GM12874 (cell line): ENCODE results near the gene ZSCAN1.

Experiments
- TF ChIP-seq, protein P1 (sequence below): IDR thresholded peaks from 2 replicates; pipeline ENCODE4 v1.5.1; 2011; ENCODE audit warnings: low read depth, mild to moderate bottlenecking, control low read depth, low read length, moderate library complexity; ENCODE audit not compliant: insufficient read depth

ZSCAN1 gene

DNA sequence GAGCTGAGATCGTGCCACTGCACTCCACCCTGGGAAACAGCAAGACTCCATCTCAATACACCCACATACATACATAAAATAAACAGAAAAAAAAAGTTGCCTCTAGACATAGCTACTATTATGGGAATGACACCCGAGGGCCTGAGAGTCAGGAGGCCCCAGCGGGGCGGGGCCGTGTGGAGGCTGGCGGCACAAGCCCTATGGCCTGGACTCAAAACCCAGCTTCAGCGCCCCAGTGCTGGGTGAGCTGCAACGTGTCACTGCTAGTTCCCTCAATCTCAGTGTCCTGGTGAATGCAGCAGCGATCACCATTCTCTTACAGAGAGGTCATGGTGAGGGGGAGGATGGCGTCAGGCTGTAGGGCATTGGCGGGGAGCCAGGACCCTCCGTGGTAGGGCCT, 9.2 kb upstream of the ZSCAN1 start:
- TF ChIP-seq, protein P1, sequence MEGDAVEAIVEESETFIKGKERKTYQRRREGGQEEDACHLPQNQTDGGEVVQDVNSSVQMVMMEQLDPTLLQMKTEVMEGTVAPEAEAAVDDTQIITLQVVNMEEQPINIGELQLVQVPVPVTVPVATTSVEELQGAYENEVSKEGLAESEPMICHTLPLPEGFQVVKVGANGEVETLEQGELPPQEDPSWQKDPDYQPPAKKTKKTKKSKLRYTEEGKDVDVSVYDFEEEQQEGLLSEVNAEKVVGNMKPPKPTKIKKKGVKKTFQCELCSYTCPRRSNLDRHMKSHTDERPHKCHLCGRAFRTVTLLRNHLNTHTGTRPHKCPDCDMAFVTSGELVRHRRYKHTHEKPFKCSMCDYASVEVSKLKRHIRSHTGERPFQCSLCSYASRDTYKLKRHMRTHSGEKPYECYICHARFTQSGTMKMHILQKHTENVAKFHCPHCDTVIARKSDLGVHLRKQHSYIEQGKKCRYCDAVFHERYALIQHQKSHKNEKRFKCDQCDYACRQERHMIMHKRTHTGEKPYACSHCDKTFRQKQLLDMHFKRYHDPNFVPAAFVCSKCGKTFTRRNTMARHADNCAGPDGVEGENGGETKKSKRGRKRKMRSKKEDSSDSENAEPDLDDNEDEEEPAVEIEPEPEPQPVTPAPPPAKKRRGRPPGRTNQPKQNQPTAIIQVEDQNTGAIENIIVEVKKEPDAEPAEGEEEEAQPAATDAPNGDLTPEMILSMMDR, result no peak

GRCh38 chr19:58034477-58034793, 610 bp downstream of the ZSCAN1 start:
- TF ChIP-seq, protein P1, result no peak

DNA sequence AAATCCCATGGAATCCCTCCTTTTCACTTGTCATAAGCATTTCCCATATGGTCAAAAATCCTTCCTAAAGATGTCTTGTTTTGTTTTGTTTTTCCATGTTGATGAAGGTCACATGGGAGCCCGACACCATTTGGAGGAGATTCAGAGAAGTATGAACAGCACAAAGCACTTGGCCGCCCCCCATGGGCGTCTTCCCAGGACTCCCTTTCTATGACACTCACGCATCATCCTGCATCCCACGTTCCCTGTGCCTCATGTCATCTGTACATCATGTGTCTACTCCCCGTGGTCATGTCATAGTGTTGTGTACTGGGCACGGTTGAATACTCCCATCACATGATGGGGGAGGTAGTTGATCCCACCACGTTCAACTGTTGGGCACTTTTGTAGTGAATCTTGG, 2.0 kb downstream of the ZSCAN1 start:
- TF ChIP-seq, protein P1, result no peak

DNA sequence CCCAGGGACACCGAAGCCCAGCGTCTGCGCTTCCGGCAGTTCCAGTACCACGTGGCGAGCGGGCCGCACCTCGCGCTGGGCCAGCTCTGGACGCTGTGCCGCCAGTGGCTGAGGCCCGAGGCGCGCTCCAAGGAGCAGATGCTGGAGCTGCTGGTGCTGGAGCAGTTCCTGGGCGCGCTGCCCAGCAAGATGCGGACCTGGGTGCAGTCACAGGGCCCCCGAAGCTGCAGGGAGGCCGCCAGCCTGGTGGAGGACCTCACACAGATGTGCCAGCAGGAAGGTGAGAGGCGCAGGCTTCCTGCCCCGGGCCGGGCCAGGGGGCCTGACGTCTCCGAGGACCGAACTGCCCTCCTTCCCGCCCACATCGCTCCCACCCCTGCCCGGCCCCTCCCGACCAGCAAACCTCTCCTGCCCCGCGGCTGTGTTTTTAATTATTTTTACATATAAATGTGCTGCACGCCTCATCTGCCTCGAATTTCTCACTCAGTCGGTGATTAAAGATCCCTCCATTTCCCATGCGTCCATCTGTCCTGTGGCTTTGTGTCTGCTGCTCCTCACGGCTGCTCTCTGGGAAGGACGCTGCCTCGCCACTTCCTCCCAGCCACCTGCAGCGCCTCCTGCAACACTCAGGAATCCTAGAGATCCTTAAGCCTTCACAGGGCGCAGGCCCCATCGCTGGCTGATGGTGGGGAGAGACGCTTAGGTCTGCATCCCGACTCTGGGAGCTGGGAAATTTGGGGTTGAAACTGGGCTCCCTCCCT, 4.3 kb downstream of the ZSCAN1 start:
- TF ChIP-seq, protein P1, result no peak

GRCh38 chr19:58038688-58039204, 4.9 kb downstream of the ZSCAN1 start:
- TF ChIP-seq, protein P1, result no peak

GRCh38 chr19:58040751-58041525, 7.1 kb downstream of the ZSCAN1 start:
- TF ChIP-seq, protein P1, result no peak

GRCh38 chr19:58042495-58043340, 8.9 kb downstream of the ZSCAN1 start:
- TF ChIP-seq, protein P1, result no peak
